Uterus (tissue), 4 donors: ENCODE results near the gene KCNE1. TPM values are rescaled to one million over a fixed set of nuclear protein-coding genes. Genes with fewer than 3 reads are reported as not detected.

Experiments used
- DNase-seq, 2 donors: peaks; one replicate each; pipeline ENCODE4 v3.0.0-alpha.2; 2019 to 2020
- H3K27ac ChIP-seq, 2 donors: fragments of 200-600 bp; sonication (generic); 1 replicate in 1 of 2; 2 replicates in 1 of 2; pipeline ENCODE4 v1.5.1; 2016 to 2018
- H3K27me3 ChIP-seq, 2 donors: fragments of 200-600 bp; sonication (generic); one replicate each; pipeline ENCODE4 v1.5.1; 2018 to 2019; ENCODE audit warnings: control low read depth in 1 of 2
- H3K36me3 ChIP-seq, 2 donors: fragments of 200-600 bp; sonication (generic); one replicate each; pipeline ENCODE4 v1.5.1; 2019; ENCODE audit warnings: control low read depth in 1 of 2
- H3K4me1 ChIP-seq, 2 donors: fragments of 200-600 bp; sonication (generic); one replicate each; pipeline ENCODE4 v1.5.1; 2018 to 2019; ENCODE audit warnings: control low read depth in 1 of 2
- H3K4me3 ChIP-seq, 2 donors: fragments of 200-600 bp; sonication (generic); 1 replicate in 1 of 2; 2 replicates in 1 of 2; pipeline ENCODE4 v1.5.1; 2018 to 2019; ENCODE audit warnings: mild to moderate bottlenecking in 1 of 2
- H3K9me3 ChIP-seq, 2 donors: fragments of 200-600 bp; sonication (generic); one replicate each; pipeline ENCODE4 v1.5.1; 2019; ENCODE audit warnings: control low read depth in 1 of 2
- CTCF ChIP-seq, 4 experiments: fragments of 200-600 bp in 2 of 4; fragments of 450-650 bp in 2 of 4; sonication (generic) in 2 of 4; IDR thresholded peaks; one replicate each; pipeline ENCODE4 v1.5.1; 2016 to 2019; ENCODE audit warnings: antibody characterized with exemption in 4 of 4, mild to moderate bottlenecking in 2 of 4, moderate library complexity in 1 of 4
- POLR2A ChIP-seq, 2 donors: fragments of 450-650 bp; IDR thresholded peaks; one replicate each; pipeline ENCODE4 v1.6.1; 2016; ENCODE audit warnings: antibody characterized with exemption in 2 of 2, mild to moderate bottlenecking in 1 of 2, moderate library complexity in 1 of 2
- intact Hi-C: fragments of 100-400 bp; cut with DNase I; formaldehyde crosslinking; loops from one replicate; pipeline ENCODE4 v1.15.1; 2023; ENCODE audit warnings: low total_unique reads
- total RNA-seq, 4 donors: library from RNA; depleted of rRNA in 3 of 4; stranded (reverse); fragments of >200 nt in 3 of 4; gene quantifications; one replicate each; pipeline versions ENCODE4 v1.1.0 to v1.2.4, GENCODE V29; 2014 to 2023
- donor health status: DM: yes; HTN: yes; CAD: no.

KCNE1 gene
- 1 to 10 TPM in 2 of 4 donors, under 1 TPM in 1, not detected in 1; 0.98 to 2.1 (median 1.0) TPM for total RNA-seq

GRCh38 chr21:34511787-34512455 lies at the start of gene KCNE1:
TSS of gene KCNE1 (minus strand) at chr21:34512210. CDS start at chr21:34449634, 62,576 bp downstream.
- no peak within 1 kb of the TSS for H3K27ac ChIP-seq
- no peaks in the 10 kb centered on the region for H3K36me3 ChIP-seq

GRCh38 chr21:34561806-34562205 lies 49.8 kb upstream of the KCNE1 start:
- intact Hi-C loops = no loop called here
- no peak for DNase-seq
- no peaks in the 10 kb centered on the region for H3K36me3 ChIP-seq
- no peaks in the 10 kb centered on the region for H3K9me3 ChIP-seq
- TF ChIP-seq POLR2A (IDR thresholded peaks at IDR 0.05) = no peak
- no peak for TF ChIP-seq CTCF (IDR thresholded peaks at IDR 0.05)
- no peak overlapping the region for H3K27ac ChIP-seq
- H3K4me1 ChIP-seq = no peaks in the 10 kb centered on the region
- no peaks in the 10 kb centered on the region for H3K27me3 ChIP-seq
- H3K4me3 ChIP-seq = no peak overlapping the region

More at GRCh38 chr21:34511787-34512455, at the start of gene KCNE1:
- no peak for TF ChIP-seq CTCF (IDR thresholded peaks at IDR 0.05)
- DNase-seq = no peak
- H3K4me3 ChIP-seq = no peak within 1 kb of the TSS
- no peaks in the 10 kb centered on the region for H3K27me3 ChIP-seq
- H3K4me1 ChIP-seq = no peaks in the 10 kb centered on the region
- intact Hi-C loops = no loop called here
- H3K9me3 ChIP-seq = no peaks in the 10 kb centered on the region

- no peak overlapping the region for H3K27ac ChIP-seq
- TF ChIP-seq POLR2A (IDR thresholded peaks at IDR 0.05) (no peak), CTCF (IDR thresholded peaks at IDR 0.05) (no peak)
Observed at GRCh38 chr21:34560609-34561008, 48.6 kb upstream of the KCNE1 start.

GRCh38 chr21:34560021-34560420 lies 48.0 kb upstream of the KCNE1 start:
- Histone ChIP-seq H3K9me3 (no peaks in the 10 kb centered on the region), H3K4me3 (no peak overlapping the region), H3K4me1 (no peaks in the 10 kb centered on the region), H3K27ac (no peak overlapping the region), H3K27me3 (no peaks in the 10 kb centered on the region), H3K36me3 (no peaks in the 10 kb centered on the region)
- intact Hi-C loops = no loop called here
- no peak for DNase-seq
- TF ChIP-seq POLR2A (IDR thresholded peaks at IDR 0.05) = no peak
- TF ChIP-seq CTCF (IDR thresholded peaks at IDR 0.05) = no peak

More at GRCh38 chr21:34560609-34561008, 48.6 kb upstream of the KCNE1 start:
- Histone ChIP-seq H3K27me3 (no peaks in the 10 kb centered on the region), H3K9me3 (no peaks in the 10 kb centered on the region), H3K36me3 (no peaks in the 10 kb centered on the region), H3K4me1 (no peaks in the 10 kb centered on the region), H3K4me3 (no peak overlapping the region)
- DNase-seq = no peak
- intact Hi-C loops = no loop called here

- Histone ChIP-seq H3K36me3 (no peaks in the 10 kb centered on the region), H3K4me3 (no peak overlapping the region), H3K27ac (no peak overlapping the region), H3K27me3 (no peaks in the 10 kb centered on the region), H3K9me3 (no peaks in the 10 kb centered on the region), H3K4me1 (no peaks in the 10 kb centered on the region)
- no peak for DNase-seq
- TF ChIP-seq CTCF (IDR thresholded peaks at IDR 0.05) = no peak
- no peak for TF ChIP-seq POLR2A (IDR thresholded peaks at IDR 0.05)
- intact Hi-C loops = no loop called here
Observed at GRCh38 chr21:34559089-34559631, 47.1 kb upstream of the KCNE1 start.
